WTC11 (cell line): ENCODE data around the gene CCDC137. TPM values are rescaled to one million over a fixed set of nuclear protein-coding genes. Genes with fewer than 3 reads are reported as not detected.

Source experiments
- ATAC-seq: fragments of 200-7000 bp; cut with Tn5 transposase; 2 replicates; pipeline ENCODE4 v1.10.0; 2021; ENCODE audit warnings: mild to moderate bottlenecking, moderate library complexity
- CTCF ChIA-PET: fragments of 300-600 bp; sonication (Branson Sonifier 250); formaldehyde crosslinking; loops from one replicate; lab custom pipeline; 2021; ENCODE audit warnings: antibody characterized with exemption; lab: Charles Lee
- POLR2A ChIA-PET: fragments of 350-600 bp; sonication (Branson Sonifier 250); formaldehyde crosslinking; loops from one replicate; lab custom pipeline; 2021; ENCODE audit warnings: antibody characterized with exemption; lab: Charles Lee
- DNase-seq: peaks from one replicate; pipeline ENCODE4 v3.0.0; 2021; ENCODE audit warnings: low spot score
- H3K27ac Mint-ChIP-seq: 2 replicates; pipeline ENCODE4 v1.8.0; 2021; ENCODE audit warnings: mixed read lengths
- H3K27me3 Mint-ChIP-seq: 2 replicates; pipeline ENCODE4 v1.8.0; 2021; ENCODE audit warnings: low read depth, mild to moderate bottlenecking, moderate library complexity, mixed read lengths
- H3K36me3 Mint-ChIP-seq: 2 replicates; pipeline ENCODE4 v1.8.0; 2021; ENCODE audit warnings: mixed read lengths
- H3K4me1 Mint-ChIP-seq: 2 replicates; pipeline ENCODE4 v1.8.0; 2022; ENCODE audit warnings: mixed read lengths
- H3K4me3 Mint-ChIP-seq: 2 replicates; pipeline ENCODE4 v1.8.0; 2021; ENCODE audit warnings: mild to moderate bottlenecking, moderate library complexity, mixed read lengths
- H3K9me3 Mint-ChIP-seq: 2 replicates; pipeline ENCODE4 v1.8.0; 2021; ENCODE audit warnings: mixed read lengths
- CREB1 ChIP-seq: sonication (generic); formaldehyde crosslinking; IDR thresholded peaks from 2 replicates; pipeline ENCODE4 v1.8.0; 2023; ENCODE audit warnings: mild to moderate bottlenecking, missing genetic modification reagents
- ELF4 ChIP-seq: sonication (generic); formaldehyde crosslinking; IDR thresholded peaks from 2 replicates; pipeline ENCODE4 v1.8.1; 2022; ENCODE audit warnings: low read depth, mild to moderate bottlenecking, moderate library complexity, missing genetic modification reagents
- EMX1 ChIP-seq: fragments of 250-450 bp; sonication (Bioruptor Pico); IDR thresholded peaks from 2 replicates; pipeline ENCODE4 v1.8.0; 2021; ENCODE audit warnings: mild to moderate bottlenecking
- FOXP1 ChIP-seq: sonication (generic); formaldehyde crosslinking; IDR thresholded peaks from 2 replicates; pipeline ENCODE4 v1.8.0; 2022; ENCODE audit warnings: missing genetic modification reagents, mild to moderate bottlenecking, moderate library complexity, borderline replicate concordance
- GABPB1 ChIP-seq: sonication (generic); formaldehyde crosslinking; IDR thresholded peaks from 2 replicates; pipeline ENCODE4 v1.8.1; 2023; ENCODE audit warnings: mild to moderate bottlenecking, missing genetic modification reagents
- SOX15 ChIP-seq: fragments of 250-450 bp; sonication (Bioruptor Pico); IDR thresholded peaks from 2 replicates; pipeline ENCODE4 v1.9.0; 2021; ENCODE audit warnings: mild to moderate bottlenecking
- TEAD4 ChIP-seq: sonication (generic); formaldehyde crosslinking; IDR thresholded peaks from 2 replicates; pipeline ENCODE4 v1.8.0; 2022; ENCODE audit warnings: mild to moderate bottlenecking, missing genetic modification reagents
- TP53 ChIP-seq: sonication (generic); formaldehyde crosslinking; IDR thresholded peaks from 2 replicates; pipeline ENCODE4 v1.8.1; 2023; ENCODE audit warnings: mild to moderate bottlenecking, missing genetic modification reagents
- ZNF317 ChIP-seq: sonication (generic); formaldehyde crosslinking; IDR thresholded peaks from 2 replicates; pipeline ENCODE4 v1.8.1; 2023; ENCODE audit warnings: low read depth, mild to moderate bottlenecking, moderate library complexity, missing genetic modification reagents, borderline replicate concordance
- total RNA-seq: library from RNA; stranded (reverse); gene quantifications from 3 replicates; pipeline ENCODE4 v1.2.3, GENCODE V29; 2021
- TF ChIP-seq, protein P1 (sequence below): fragments of 250-450 bp; sonication (Bioruptor Pico); IDR thresholded peaks from 2 replicates; pipeline ENCODE4 v2.1.2; 2022; ENCODE audit warnings: mild to moderate bottlenecking, moderate library complexity
- TF ChIP-seq, protein P2 (sequence below): sonication (generic); formaldehyde crosslinking; IDR thresholded peaks from 2 replicates; pipeline ENCODE4 v1.8.0; 2022; ENCODE audit warnings: mild to moderate bottlenecking, missing genetic modification reagents
- TF ChIP-seq, protein P3 (sequence below): sonication (generic); formaldehyde crosslinking; IDR thresholded peaks from 2 replicates; pipeline ENCODE4 v1.8.0; 2022; ENCODE audit warnings: mild to moderate bottlenecking, missing genetic modification reagents
- TF ChIP-seq, protein P4 (sequence below): sonication (generic); formaldehyde crosslinking; conservative IDR thresholded peaks from 2 replicates; pipeline ENCODE4 v1.8.1; 2023; ENCODE audit warnings: mild to moderate bottlenecking, low read depth, missing genetic modification reagents, moderate library complexity
- TF ChIP-seq, protein P5 (sequence below): sonication (generic); formaldehyde crosslinking; IDR thresholded peaks from 2 replicates; pipeline ENCODE4 v1.8.0; 2023; ENCODE audit warnings: missing genetic modification reagents
- TF ChIP-seq, protein P6 (sequence below): sonication (generic); formaldehyde crosslinking; IDR thresholded peaks from 2 replicates; pipeline ENCODE4 v1.8.0; 2022; ENCODE audit warnings: mild to moderate bottlenecking, missing genetic modification reagents
- TF ChIP-seq, protein P7 (sequence below): sonication (generic); formaldehyde crosslinking; IDR thresholded peaks from 2 replicates; pipeline ENCODE4 v1.8.1; 2023; ENCODE audit warnings: mild to moderate bottlenecking, missing genetic modification reagents, moderate library complexity

CCDC137 gene
- total RNA-seq, 1 experiment from 2014 or later: 36.8 TPM

DNA sequence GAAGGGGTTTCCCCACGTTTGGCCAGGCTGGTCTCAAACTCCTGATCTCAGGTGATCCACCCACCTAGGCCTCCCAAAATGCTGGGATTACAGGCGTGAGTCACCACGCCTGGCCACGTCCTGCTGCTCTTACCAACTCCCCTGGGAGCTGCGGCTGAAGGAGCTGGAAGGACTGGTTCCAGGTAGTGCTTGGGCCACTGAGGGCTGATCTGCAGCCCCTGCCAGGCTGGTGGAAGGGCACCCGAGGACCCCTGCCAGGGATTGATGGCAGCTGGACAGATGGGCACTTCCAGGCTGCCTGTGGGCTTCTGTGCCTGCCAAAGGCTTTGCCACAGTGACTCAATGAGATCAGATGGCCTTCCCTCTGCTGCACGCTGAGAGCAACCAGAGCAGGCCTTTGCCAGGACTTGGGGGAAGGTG is 2.5 kb upstream of the CCDC137 start (continued):
- TF ChIP-seq, protein P1, sequence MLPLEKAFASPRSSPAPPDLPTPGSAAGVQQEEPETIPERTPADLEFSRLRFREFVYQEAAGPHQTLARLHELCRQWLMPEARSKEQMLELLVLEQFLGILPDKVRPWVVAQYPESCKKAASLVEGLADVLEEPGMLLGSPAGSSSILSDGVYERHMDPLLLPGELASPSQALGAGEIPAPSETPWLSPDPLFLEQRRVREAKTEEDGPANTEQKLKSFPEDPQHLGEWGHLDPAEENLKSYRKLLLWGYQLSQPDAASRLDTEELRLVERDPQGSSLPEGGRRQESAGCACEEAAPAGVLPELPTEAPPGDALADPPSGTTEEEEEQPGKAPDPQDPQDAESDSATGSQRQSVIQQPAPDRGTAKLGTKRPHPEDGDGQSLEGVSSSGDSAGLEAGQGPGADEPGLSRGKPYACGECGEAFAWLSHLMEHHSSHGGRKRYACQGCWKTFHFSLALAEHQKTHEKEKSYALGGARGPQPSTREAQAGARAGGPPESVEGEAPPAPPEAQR: no peak
- TF ChIP-seq CREB1 (CRISPR knock-in tag) (no peak), GABPB1 (CRISPR knock-in tag) (no peak), TP53 (CRISPR knock-in tag) (no peak)
- TF ChIP-seq, protein P2, sequence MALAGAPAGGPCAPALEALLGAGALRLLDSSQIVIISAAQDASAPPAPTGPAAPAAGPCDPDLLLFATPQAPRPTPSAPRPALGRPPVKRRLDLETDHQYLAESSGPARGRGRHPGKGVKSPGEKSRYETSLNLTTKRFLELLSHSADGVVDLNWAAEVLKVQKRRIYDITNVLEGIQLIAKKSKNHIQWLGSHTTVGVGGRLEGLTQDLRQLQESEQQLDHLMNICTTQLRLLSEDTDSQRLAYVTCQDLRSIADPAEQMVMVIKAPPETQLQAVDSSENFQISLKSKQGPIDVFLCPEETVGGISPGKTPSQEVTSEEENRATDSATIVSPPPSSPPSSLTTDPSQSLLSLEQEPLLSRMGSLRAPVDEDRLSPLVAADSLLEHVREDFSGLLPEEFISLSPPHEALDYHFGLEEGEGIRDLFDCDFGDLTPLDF (CRISPR knock-in tag): no peak
- TF ChIP-seq, protein P3, sequence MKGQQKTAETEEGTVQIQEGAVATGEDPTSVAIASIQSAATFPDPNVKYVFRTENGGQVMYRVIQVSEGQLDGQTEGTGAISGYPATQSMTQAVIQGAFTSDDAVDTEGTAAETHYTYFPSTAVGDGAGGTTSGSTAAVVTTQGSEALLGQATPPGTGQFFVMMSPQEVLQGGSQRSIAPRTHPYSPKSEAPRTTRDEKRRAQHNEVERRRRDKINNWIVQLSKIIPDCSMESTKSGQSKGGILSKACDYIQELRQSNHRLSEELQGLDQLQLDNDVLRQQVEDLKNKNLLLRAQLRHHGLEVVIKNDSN (CRISPR knock-in tag): no peak

DNA sequence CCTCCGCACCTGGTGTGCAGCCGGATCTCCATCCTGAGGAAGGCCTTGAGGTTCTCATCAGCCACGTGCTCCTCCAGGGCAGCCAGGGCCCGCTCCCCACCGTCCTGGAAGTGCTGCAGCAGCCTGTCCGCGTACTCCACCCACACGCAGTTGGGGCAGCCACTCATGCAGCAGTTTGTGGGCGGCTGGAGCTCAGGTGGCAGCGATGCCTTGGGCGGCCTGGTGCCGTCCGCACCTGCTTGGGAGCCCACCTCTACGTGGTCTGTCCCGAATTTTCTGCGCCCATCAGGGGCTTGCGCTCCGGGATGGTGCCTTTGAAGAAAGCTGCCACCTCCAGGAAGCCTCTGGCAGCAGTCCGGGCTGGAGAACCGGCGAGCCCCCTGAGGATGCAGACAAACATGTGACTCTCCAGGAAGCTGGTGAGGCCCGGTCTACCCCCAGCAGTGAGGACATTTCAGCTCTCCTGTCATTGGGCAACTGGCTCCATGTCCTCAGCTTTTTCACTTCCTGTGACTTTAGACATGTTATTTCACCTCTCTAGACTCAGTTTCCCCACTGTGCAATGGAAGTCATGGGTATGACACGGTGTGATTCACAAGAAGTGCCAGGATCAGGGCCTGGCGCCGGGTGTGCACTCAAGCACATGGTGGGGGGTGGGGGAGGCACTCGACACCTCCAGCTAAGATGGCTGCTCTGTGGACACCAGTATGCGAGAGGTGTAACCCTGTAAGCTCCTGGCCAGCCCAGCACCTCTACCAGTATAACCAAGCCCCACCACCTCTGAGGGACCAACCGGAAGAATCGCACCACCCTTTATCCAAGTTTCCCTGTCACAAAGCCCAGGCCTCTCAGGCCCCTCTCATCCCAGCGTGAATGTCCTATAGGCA is 1.1 kb upstream of the CCDC137 start:
- TF ChIP-seq, protein P3 (CRISPR knock-in tag): 0 out of 2 replicates have a peak, but pooled peaks have one; percentile 15
- TF ChIP-seq FOXP1 (CRISPR knock-in tag) (peak; percentile 52; the same call in 1 of the 2 replicates), TEAD4 (peak; percentile 65; the same call in 1 of the 2 replicates), EMX1 (CRISPR knock-in tag) (no peak), ELF4 (CRISPR knock-in tag) (no peak), SOX15 (CRISPR knock-in tag) (no peak), GABPB1 (CRISPR knock-in tag) (0 out of 2 replicates have a peak, but pooled peaks have one; percentile 16), ZNF317 (CRISPR knock-in tag) (no peak)
- TF ChIP-seq, protein P4, sequence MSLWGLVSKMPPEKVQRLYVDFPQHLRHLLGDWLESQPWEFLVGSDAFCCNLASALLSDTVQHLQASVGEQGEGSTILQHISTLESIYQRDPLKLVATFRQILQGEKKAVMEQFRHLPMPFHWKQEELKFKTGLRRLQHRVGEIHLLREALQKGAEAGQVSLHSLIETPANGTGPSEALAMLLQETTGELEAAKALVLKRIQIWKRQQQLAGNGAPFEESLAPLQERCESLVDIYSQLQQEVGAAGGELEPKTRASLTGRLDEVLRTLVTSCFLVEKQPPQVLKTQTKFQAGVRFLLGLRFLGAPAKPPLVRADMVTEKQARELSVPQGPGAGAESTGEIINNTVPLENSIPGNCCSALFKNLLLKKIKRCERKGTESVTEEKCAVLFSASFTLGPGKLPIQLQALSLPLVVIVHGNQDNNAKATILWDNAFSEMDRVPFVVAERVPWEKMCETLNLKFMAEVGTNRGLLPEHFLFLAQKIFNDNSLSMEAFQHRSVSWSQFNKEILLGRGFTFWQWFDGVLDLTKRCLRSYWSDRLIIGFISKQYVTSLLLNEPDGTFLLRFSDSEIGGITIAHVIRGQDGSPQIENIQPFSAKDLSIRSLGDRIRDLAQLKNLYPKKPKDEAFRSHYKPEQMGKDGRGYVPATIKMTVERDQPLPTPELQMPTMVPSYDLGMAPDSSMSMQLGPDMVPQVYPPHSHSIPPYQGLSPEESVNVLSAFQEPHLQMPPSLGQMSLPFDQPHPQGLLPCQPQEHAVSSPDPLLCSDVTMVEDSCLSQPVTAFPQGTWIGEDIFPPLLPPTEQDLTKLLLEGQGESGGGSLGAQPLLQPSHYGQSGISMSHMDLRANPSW (CRISPR knock-in tag): no peak
- TF ChIP-seq, protein P5, sequence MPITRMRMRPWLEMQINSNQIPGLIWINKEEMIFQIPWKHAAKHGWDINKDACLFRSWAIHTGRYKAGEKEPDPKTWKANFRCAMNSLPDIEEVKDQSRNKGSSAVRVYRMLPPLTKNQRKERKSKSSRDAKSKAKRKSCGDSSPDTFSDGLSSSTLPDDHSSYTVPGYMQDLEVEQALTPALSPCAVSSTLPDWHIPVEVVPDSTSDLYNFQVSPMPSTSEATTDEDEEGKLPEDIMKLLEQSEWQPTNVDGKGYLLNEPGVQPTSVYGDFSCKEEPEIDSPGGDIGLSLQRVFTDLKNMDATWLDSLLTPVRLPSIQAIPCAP (CRISPR knock-in tag): peak; percentile 45; the same call in 1 of the 2 replicates
- TF ChIP-seq, protein P6, sequence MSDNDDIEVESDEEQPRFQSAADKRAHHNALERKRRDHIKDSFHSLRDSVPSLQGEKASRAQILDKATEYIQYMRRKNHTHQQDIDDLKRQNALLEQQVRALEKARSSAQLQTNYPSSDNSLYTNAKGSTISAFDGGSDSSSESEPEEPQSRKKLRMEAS (CRISPR knock-in tag): peak; percentile 92
- TF ChIP-seq, protein P7, sequence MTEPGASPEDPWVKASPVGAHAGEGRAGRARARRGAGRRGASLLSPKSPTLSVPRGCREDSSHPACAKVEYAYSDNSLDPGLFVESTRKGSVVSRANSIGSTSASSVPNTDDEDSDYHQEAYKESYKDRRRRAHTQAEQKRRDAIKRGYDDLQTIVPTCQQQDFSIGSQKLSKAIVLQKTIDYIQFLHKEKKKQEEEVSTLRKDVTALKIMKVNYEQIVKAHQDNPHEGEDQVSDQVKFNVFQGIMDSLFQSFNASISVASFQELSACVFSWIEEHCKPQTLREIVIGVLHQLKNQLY (CRISPR knock-in tag): no peak
- TF ChIP-seq, all 79 proteins: peak for 6
- ChIA-PET CTCF (no interaction called here), POLR2A (interaction anchor here (0.7 to 0.9 kb wide), 2 partner anchors 18 to 145 kb away, joined by 3 to 4 read pairs; partner anchors contain the start of genes ARL16 and HGS)
- H3K27me3 Mint-ChIP-seq: no peaks in the 10 kb centered on the region
- ATAC-seq (peak; percentile 8), DNase-seq (no peak)
- H3K27ac Mint-ChIP-seq: peak overlapping the region; percentile 96
- peaks cover 30% of the 10 kb centered on the region for H3K36me3 Mint-ChIP-seq
- H3K9me3 Mint-ChIP-seq: no peaks in the 10 kb centered on the region
- H3K4me3 Mint-ChIP-seq: peak overlapping the region; percentile 96
- H3K4me1 Mint-ChIP-seq: peaks cover 21% of the 10 kb centered on the region
